Dendritic cell treated with granulocyte-macrophage colony-stimulating factor and Interleukin-4, amounts not matched to agents 40 ng/mL and 50 ng/mL, for 4 days (primary cell): ENCODE results near the gene PIGBOS1.

ENCODE experiments used
- H3K27ac Mint-ChIP-seq: one replicate; pipeline ENCODE4 v1.8.0; 2022; ENCODE audit warnings: mild to moderate bottlenecking, mixed read lengths
- H3K27me3 Mint-ChIP-seq: one replicate; pipeline ENCODE4 v1.8.0; 2022; ENCODE audit warnings: mild to moderate bottlenecking, mixed read lengths
- H3K36me3 Mint-ChIP-seq: one replicate; pipeline ENCODE4 v1.8.0; 2022; ENCODE audit warnings: low read depth, mixed read lengths
- H3K4me1 Mint-ChIP-seq: one replicate; pipeline ENCODE4 v1.8.0; 2022; ENCODE audit warnings: low read depth, mixed read lengths
- H3K4me3 Mint-ChIP-seq: one replicate; pipeline ENCODE4 v1.8.0; 2022; ENCODE audit warnings: mild to moderate bottlenecking, moderate library complexity, mixed read lengths
- H3K9me3 Mint-ChIP-seq: one replicate; pipeline ENCODE4 v1.8.0; 2022; ENCODE audit warnings: mixed read lengths
- intact Hi-C: fragments of 100-400 bp; cut with micrococcal nuclease; formaldehyde crosslinking; loops from one replicate; pipeline ENCODE4 v1.15.0; 2022

Gene PIGBOS1

GRCh38 chr15:55267401-55268175 is 51.3 kb downstream of the PIGBOS1 start:
- intact Hi-C loops, result no loop called here
- Mint-ChIP-seq H3K36me3 (peaks cover 16% of the 10 kb centered on the region), H3K27ac (peak overlapping the region; percentile 79), H3K4me1 (peaks cover 36% of the 10 kb centered on the region), H3K4me3 (peak overlapping the region; percentile 54), H3K27me3 (no peaks in the 10 kb centered on the region), H3K9me3 (no peaks in the 10 kb centered on the region)
